Choroid plexus epithelial cell (primary cell): ENCODE data around the gene FBXW8.
"Not testable (repeated sequence)": the region's sequence is repeated elsewhere in the genome, so short reads cannot be mapped to it uniquely, and the experiment has no call there.

Source experiments
- DNase-seq: peaks from one replicate; pipeline ENCODE4 v3.0.0-alpha.2; 2010; ENCODE audit warnings: low read depth
- H3K4me3 ChIP-seq: 2 replicates; pipeline ENCODE4 v1.5.1; 2011; ENCODE audit warnings: low read depth, mild to moderate bottlenecking, control low read depth, low read length, moderate library complexity
- TF ChIP-seq, protein P1 (sequence below): conservative IDR thresholded peaks from 2 replicates; pipeline ENCODE4 v1.5.1; 2011; ENCODE audit warnings: low read depth, mild to moderate bottlenecking, control low read depth, inconsistent platforms, low read length, moderate library complexity

FBXW8 gene

DNA sequence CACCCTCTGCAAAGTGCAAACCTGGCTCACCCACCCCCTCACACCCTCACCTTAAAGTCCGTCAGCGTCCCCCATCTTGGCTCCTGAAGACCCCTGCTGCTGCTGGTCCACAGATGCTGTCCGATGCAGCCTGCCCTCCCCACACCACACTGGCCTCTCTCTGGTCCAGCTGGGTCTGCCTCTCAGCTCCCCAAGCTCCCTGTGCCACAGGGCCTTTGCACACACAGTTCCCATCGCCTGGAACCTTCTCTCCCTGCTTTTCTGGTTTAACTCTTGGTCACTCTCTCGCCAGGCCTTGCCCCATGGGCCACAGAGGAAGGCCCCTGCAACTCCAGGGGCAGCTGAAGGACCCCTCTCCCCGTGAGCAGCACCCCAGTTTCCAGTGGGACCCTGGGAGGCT lies 143.5 kb downstream of the FBXW8 start:
- DNase-seq: no peak
- TF ChIP-seq, protein P1, sequence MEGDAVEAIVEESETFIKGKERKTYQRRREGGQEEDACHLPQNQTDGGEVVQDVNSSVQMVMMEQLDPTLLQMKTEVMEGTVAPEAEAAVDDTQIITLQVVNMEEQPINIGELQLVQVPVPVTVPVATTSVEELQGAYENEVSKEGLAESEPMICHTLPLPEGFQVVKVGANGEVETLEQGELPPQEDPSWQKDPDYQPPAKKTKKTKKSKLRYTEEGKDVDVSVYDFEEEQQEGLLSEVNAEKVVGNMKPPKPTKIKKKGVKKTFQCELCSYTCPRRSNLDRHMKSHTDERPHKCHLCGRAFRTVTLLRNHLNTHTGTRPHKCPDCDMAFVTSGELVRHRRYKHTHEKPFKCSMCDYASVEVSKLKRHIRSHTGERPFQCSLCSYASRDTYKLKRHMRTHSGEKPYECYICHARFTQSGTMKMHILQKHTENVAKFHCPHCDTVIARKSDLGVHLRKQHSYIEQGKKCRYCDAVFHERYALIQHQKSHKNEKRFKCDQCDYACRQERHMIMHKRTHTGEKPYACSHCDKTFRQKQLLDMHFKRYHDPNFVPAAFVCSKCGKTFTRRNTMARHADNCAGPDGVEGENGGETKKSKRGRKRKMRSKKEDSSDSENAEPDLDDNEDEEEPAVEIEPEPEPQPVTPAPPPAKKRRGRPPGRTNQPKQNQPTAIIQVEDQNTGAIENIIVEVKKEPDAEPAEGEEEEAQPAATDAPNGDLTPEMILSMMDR: no peak
- H3K4me3 ChIP-seq: no peak overlapping the region

DNA sequence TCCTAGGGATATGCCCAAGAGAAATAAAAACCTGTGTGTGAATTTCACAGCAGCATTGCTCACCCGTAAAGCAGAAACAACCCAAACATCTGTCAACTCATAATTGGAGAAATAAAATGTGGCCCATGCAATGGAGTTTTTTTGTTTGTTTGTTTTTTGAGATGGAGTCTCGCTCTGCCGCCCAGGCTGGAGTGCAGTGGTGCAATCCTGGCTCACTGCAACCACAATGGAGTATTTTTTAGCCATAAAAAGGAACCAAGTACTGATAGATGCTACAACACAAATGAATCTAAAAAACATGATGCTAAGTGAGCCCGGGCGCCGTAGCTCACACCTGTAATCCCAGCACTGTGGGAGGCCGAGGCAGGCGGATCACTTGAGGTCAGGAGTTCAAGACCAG lies 146.9 kb downstream of the FBXW8 start:
- H3K4me3 ChIP-seq, DNase-seq: not testable (repeated sequence)

DNA sequence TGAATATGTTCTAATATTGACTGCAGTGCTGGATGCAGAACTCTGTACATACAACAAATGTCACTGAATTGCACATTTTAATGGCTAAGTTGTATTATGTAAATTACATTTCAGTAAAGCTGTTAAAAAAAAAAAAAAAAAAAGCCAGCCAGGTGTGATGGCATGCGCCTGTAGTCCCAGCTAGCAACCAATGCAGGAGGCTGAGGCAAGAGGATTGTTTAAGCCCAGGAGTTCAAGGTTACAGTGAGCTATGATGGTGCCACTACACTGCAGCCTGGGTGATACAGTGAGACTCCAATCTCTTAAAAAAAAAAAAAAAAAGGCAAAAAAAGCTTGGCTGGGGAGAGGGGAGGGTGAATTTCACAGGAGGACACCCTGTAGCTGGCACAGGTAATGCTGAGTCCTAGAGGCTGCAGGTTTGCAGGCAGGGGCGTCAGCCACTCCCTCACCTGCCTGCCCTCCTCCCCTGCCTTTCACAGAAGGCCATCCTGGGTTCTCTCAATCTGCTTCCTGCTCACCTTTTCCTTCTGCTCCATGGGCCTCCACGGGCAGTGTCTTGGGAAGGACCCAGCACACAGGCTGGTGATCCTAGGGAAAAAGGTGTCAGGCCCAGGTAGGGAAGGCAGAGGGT lies 147.8 kb downstream of the FBXW8 start:
- TF ChIP-seq, protein P1: no peak
- DNase-seq: no peak
- no peak overlapping the region for H3K4me3 ChIP-seq

DNA sequence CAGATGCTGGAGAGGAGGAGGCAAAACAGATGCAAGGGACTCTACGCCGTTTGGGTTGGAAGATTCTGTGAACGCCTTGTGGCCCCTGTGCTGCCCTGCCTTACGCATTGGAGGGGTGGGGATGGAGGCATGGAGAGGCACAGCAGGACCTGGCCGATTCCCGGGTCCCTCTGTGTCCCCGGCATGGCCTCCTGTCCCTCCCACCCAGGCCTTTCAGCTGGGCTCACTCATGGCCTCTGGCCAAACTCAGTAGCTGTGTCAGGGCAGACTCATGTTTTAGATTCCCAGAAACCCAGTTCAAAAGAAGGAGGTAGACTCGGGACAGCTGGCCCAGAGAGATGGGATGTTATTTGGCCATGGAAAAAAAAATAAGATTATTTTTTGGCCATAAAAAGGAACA lies 148.4 kb downstream of the FBXW8 start:
- TF ChIP-seq, protein P1: no peak

DNA sequence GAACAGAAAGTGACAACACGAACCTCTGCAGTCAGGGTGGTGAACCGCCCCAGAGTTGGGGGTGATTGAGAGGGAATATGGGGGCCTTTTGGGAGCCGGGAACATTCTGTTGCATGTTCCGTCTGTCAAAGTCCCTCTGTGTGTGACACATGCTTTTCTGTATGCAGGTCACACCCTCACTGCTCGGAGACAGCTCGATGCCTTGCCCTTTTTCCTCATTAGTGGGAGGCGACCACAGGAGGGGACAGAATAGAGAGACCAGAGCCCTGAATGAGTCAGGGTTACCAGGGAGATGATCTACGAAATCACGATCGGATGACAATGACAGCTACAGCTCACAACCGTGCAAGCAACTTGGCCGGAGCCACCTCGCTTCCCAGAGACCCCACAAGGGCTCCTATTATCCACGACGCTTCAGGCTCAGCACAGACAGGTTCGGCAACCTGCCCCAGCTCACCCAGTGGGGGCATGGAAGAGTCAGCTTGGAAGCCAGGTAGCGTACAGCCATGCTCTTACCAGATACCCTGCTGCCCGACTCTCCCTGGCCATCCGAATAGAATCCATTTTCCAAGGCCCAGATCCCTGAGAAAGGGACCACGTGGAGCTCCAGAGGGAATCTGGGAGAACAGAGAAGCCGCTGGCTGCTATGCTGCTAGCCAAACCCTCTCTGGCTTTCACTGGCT lies 149.6 kb downstream of the FBXW8 start:
- DNase-seq: no peak
- H3K4me3 ChIP-seq: no peak overlapping the region
- TF ChIP-seq, protein P1: no peak

More for the DNA sequence above, 148.4 kb downstream of the FBXW8 start:
- no peak for DNase-seq
- H3K4me3 ChIP-seq: no peak overlapping the region

DNA sequence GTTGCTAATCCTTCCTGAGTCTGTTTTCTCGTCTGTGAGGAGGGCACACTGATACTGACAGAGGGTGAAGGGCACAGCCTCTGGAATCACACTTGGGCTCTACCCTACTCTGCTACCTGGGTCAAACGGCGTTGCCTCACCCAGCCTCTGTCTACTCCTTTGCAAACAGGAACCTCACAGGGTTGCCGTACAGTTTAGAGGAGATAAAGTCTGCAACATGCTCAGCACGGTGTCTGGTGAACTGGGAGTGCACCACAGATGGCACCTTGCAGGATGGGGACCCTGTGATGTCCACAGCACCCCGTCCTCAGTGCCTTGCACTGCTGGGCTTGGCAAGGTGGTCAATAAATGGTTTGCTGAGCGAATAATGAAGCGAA lies 150.2 kb downstream of the FBXW8 start:
- TF ChIP-seq, protein P1: no peak
- H3K4me3 ChIP-seq: no peak overlapping the region
- DNase-seq: no peak

DNA sequence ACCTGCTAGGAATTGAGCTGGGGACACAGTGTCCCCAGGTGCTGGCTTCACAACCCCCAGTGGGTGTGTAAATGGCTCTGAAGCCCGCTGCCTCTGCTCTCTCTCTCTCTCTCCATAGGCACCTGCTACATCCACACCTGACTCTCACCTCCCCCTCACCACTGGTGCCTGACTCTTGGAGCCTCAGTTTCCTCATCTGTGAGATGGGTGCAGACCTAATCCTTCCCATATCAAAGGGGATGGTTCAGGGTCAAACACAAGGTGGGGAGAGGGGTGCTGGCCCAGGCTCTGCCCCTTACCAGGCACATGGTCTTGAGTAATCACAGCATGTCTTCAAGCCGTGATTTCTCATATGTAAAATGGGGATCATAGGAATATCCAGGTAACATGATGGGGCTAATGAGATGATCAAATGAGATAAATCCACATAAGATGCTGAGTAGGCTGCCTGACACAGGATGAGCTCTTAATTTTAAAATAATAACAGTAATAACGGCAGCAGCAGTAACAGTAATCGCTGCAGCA lies 150.9 kb downstream of the FBXW8 start:
- TF ChIP-seq, protein P1: no peak
- DNase-seq: no peak
- H3K4me3 ChIP-seq: no peak overlapping the region
